OCI-LY7 (cell line): ENCODE measurements around the gene ISCA1. TPM values are rescaled to one million over a fixed set of nuclear protein-coding genes. Genes with fewer than 3 reads are reported as not detected.
A peak's percentile ranks its signal among the peaks of the same experiment; 100 is the strongest.

ENCODE experiments used
- BruUV-seq: library from RNA; stranded (reverse); fragments of 400-500 nt; replicated peaks from 2 replicates; lab custom pipeline; 2021; lab: Mats Ljungman, UMichigan
- CTCF ChIA-PET: fragments of 300-600 bp; sonication (Branson Sonifier 250); formaldehyde crosslinking; loops from one replicate; lab custom pipeline; 2022; ENCODE audit warnings: antibody characterized with exemption; ENCODE audit not compliant: unreplicated experiment; lab: Charles Lee
- POLR2A ChIA-PET: fragments of 300-600 bp; sonication (Branson Sonifier 250); formaldehyde crosslinking; loops from one replicate; lab custom pipeline; 2022; ENCODE audit warnings: antibody characterized with exemption; lab: Charles Lee
- DNase-seq: peaks from one replicate; pipeline ENCODE4 v3.0.0-alpha.2; 2015; ENCODE audit warnings: low spot score
- H2AFZ ChIP-seq: fragments of 200-600 bp; sonication (generic), shearing (Covaris generic); 2 replicates; pipeline ENCODE4 v1.6.1; 2014; ENCODE audit warnings: mild to moderate bottlenecking, antibody characterized with exemption, low read length, moderate library complexity
- H3K27ac ChIP-seq: fragments of 200-600 bp; sonication (generic); 2 replicates; pipeline ENCODE4 v1.5.1; 2014; ENCODE audit warnings: mixed run types, low read depth, mild to moderate bottlenecking, moderate library complexity, low read length, inconsistent platforms; ENCODE audit not compliant: poor library complexity, severe bottlenecking
- H3K36me3 ChIP-seq: fragments of 200-600 bp; sonication (generic); 2 replicates; pipeline ENCODE4 v1.6.1; 2014; ENCODE audit warnings: mild to moderate bottlenecking, antibody characterized with exemption, low read length, moderate library complexity, mixed read lengths; ENCODE audit not compliant: insufficient read depth
- H3K4me1 ChIP-seq: fragments of 200-600 bp; sonication (generic); 2 replicates; pipeline ENCODE4 v1.5.1; 2014; ENCODE audit warnings: mild to moderate bottlenecking, low read length; ENCODE audit not compliant: insufficient read depth, poor library complexity, severe bottlenecking
- H3K4me2 ChIP-seq: fragments of 200-600 bp; sonication (generic); 2 replicates; pipeline ENCODE4 v1.6.1; 2014; ENCODE audit warnings: mild to moderate bottlenecking, low read length
- H3K4me3 ChIP-seq: fragments of 200-600 bp; sonication (generic); 2 replicates; pipeline ENCODE4 v1.5.1; 2014; ENCODE audit warnings: mild to moderate bottlenecking, low read depth, low read length; ENCODE audit not compliant: poor library complexity, severe bottlenecking
- H3K79me2 ChIP-seq: fragments of 200-600 bp; sonication (generic); 2 replicates; pipeline ENCODE4 v1.6.1; 2016; ENCODE audit warnings: low read depth, mild to moderate bottlenecking, low read length, moderate library complexity, mixed read lengths; ENCODE audit not compliant: insufficient read depth
- H3K9me2 ChIP-seq: fragments of 200-600 bp; sonication (generic); 2 replicates; pipeline ENCODE4 v1.6.1; 2016; ENCODE audit warnings: mild to moderate bottlenecking, low read length, mixed read lengths; ENCODE audit not compliant: insufficient read depth
- H3K9me3 ChIP-seq: fragments of 200-600 bp; sonication (generic); 2 replicates; pipeline ENCODE4 v1.6.1; 2014; ENCODE audit warnings: mild to moderate bottlenecking, mixed run types, low read length, mixed read lengths
- H4K20me1 ChIP-seq: fragments of 200-600 bp; sonication (generic); 2 replicates; pipeline ENCODE4 v1.6.1; 2014; ENCODE audit warnings: mild to moderate bottlenecking, antibody characterized with exemption, low read length, moderate library complexity, mixed read lengths; ENCODE audit not compliant: insufficient read depth
- CTCF ChIP-seq: fragments of 200-600 bp; sonication (generic); conservative IDR thresholded peaks from 2 replicates; pipeline ENCODE4 v1.5.1; 2014; ENCODE audit warnings: mild to moderate bottlenecking, antibody characterized with exemption, low read length, moderate library complexity, mixed read lengths
- EZH2phosphoT487 ChIP-seq: fragments of 200-600 bp; sonication (generic); IDR thresholded peaks from 2 replicates; pipeline ENCODE4 v1.6.1; 2018; ENCODE audit warnings: low read depth, borderline replicate concordance, mild to moderate bottlenecking, mixed run types, antibody characterized with exemption, low read length, moderate library complexity, mixed read lengths
- intact Hi-C: fragments of 100-400 bp; cut with micrococcal nuclease; formaldehyde crosslinking; loops from one replicate; pipeline ENCODE4 v1.10.0; 2022; ENCODE audit not compliant: unreplicated experiment
- total RNA-seq, 2 experiments: library from RNA; depleted of rRNA in 1 of 2; stranded (reverse); fragments of >200 nt in 1 of 2; shearing (Covaris generic) in 1 of 2; gene quantifications; 2 replicates each; pipeline ENCODE4 v1.2.3, GENCODE V29; 2014 to 2022

The ISCA1 gene
- total RNA-seq, 2 experiments from 2014 or later: 21.8 to 24.0 TPM

GRCh38 chr9:86253577-86253976 is 28.8 kb downstream of the ISCA1 start:
- H2AFZ ChIP-seq: no peak overlapping the region
- intact Hi-C loops: no loop called here
- H3K9me2 ChIP-seq: peaks cover 4% of the 10 kb centered on the region; the same call in 1 of the 2 replicates
- H3K79me2 ChIP-seq: no peaks in the 10 kb centered on the region
- CTCF ChIA-PET: no interaction called here
- no peaks in the 10 kb centered on the region for H3K36me3 ChIP-seq
- H3K9me3 ChIP-seq: peaks cover 17% of the 10 kb centered on the region
- H3K4me1 ChIP-seq: no peaks in the 10 kb centered on the region
- no peak for DNase-seq
- H3K27ac ChIP-seq: no peak overlapping the region
- no peak overlapping the region for H3K4me2 ChIP-seq
- no peak overlapping the region for H3K4me3 ChIP-seq
- POLR2A ChIA-PET: interaction anchor here (0.7 kb wide), 1 partner anchor 1560 kb away, joined by 4 read pairs; no protein-coding TSS in a partner anchor
- H4K20me1 ChIP-seq: no peaks in the 10 kb centered on the region
- no peak for TF ChIP-seq CTCF
- TF ChIP-seq EZH2phosphoT487: no peak
- no TSS peak for BruUV-seq

- Histone ChIP-seq H3K4me2 (no peak overlapping the region), H3K4me3 (no peak overlapping the region), H4K20me1 (no peaks in the 10 kb centered on the region), H3K9me3 (peaks cover 17% of the 10 kb centered on the region), H3K36me3 (no peaks in the 10 kb centered on the region), H3K27ac (no peak overlapping the region), H3K9me2 (peaks cover 4% of the 10 kb centered on the region; the same call in 1 of the 2 replicates), H3K4me1 (no peaks in the 10 kb centered on the region), H2AFZ (no peak overlapping the region), H3K79me2 (no peaks in the 10 kb centered on the region)
- CTCF ChIA-PET: no interaction called here
- POLR2A ChIA-PET: no interaction called here
- BruUV-seq: no TSS peak
- intact Hi-C loops: no loop called here
- DNase-seq: peak; percentile 30
- TF ChIP-seq EZH2phosphoT487 (no peak), CTCF (no peak)
Measured at GRCh38 chr9:86252870-86253269, 29.5 kb downstream of the ISCA1 start.

GRCh38 chr9:86250123-86250522 is 32.2 kb downstream of the ISCA1 start:
- Histone ChIP-seq H3K36me3 (no peaks in the 10 kb centered on the region), H3K9me2 (peaks cover 4% of the 10 kb centered on the region; the same call in 1 of the 2 replicates), H2AFZ (no peak overlapping the region), H3K4me2 (no peak overlapping the region), H3K27ac (no peak overlapping the region), H3K9me3 (peaks cover 17% of the 10 kb centered on the region), H3K4me1 (no peaks in the 10 kb centered on the region), H4K20me1 (no peaks in the 10 kb centered on the region), H3K4me3 (no peak overlapping the region), H3K79me2 (no peaks in the 10 kb centered on the region)
- no TSS peak for BruUV-seq
- ChIA-PET CTCF (no interaction called here), POLR2A (no interaction called here)
- no peak for TF ChIP-seq CTCF
- TF ChIP-seq EZH2phosphoT487: no peak
- intact Hi-C loops: no loop called here
- no peak for DNase-seq
